ENCODE results near the gene VCAN. TPM values are rescaled to one million over a fixed set of nuclear protein-coding genes. Genes with fewer than 3 reads are reported as not detected.
A peak's percentile ranks its signal among the peaks of the same experiment; 100 is the strongest.

Gene VCAN
- total RNA-seq, 1 donor from 2014 or later = 67.5 TPM

- DNase-seq (ENCODE audit: extremely low spot score, unreplicated experiment) = no peak
- Mint-ChIP-seq H3K4me1 (ENCODE audit: unreplicated experiment) (peaks cover 20% of the 10 kb centered on the region), H3K27ac (ENCODE audit: unreplicated experiment) (peak overlapping the region; percentile 62), H3K4me3 (ENCODE audit: unreplicated experiment) (no peak overlapping the region), H3K27me3 (ENCODE audit: unreplicated experiment) (no peaks in the 10 kb centered on the region), H3K9me3 (ENCODE audit: unreplicated experiment) (no peaks in the 10 kb centered on the region), H3K36me3 (ENCODE audit: unreplicated experiment) (no peaks in the 10 kb centered on the region)
- no peak for TF ChIP-seq CTCF (IDR thresholded peaks at IDR 0.05)
Observed at GRCh38 chr5:83568186-83568585, 96.6 kb downstream of the VCAN start.

GRCh38 chr5:83570916-83571315 lies 99.4 kb downstream of the VCAN start:
- no peak for TF ChIP-seq CTCF (IDR thresholded peaks at IDR 0.05)
- H3K36me3 Mint-ChIP-seq (ENCODE audit: unreplicated experiment) = peaks cover 6% of the 10 kb centered on the region
- H3K27me3 Mint-ChIP-seq (ENCODE audit: unreplicated experiment) = no peaks in the 10 kb centered on the region
- H3K4me1 Mint-ChIP-seq (ENCODE audit: unreplicated experiment) = peaks cover 20% of the 10 kb centered on the region
- no peak overlapping the region for H3K27ac Mint-ChIP-seq (ENCODE audit: unreplicated experiment)
- H3K4me3 Mint-ChIP-seq (ENCODE audit: unreplicated experiment) = no peak overlapping the region
- DNase-seq (ENCODE audit: extremely low spot score, unreplicated experiment) = no peak
- H3K9me3 Mint-ChIP-seq (ENCODE audit: unreplicated experiment) = no peaks in the 10 kb centered on the region

- no peak for TF ChIP-seq CTCF (IDR thresholded peaks at IDR 0.05)
- peaks cover 19% of the 10 kb centered on the region for H3K36me3 Mint-ChIP-seq (ENCODE audit: unreplicated experiment)
Observed at GRCh38 chr5:83572271-83572670, 100.7 kb downstream of the VCAN start.

GRCh38 chr5:83576341-83576740 lies 104.8 kb downstream of the VCAN start:
- no peak for TF ChIP-seq CTCF (IDR thresholded peaks at IDR 0.05)
- Mint-ChIP-seq H3K36me3 (ENCODE audit: unreplicated experiment) (peaks cover 34% of the 10 kb centered on the region), H3K4me3 (ENCODE audit: unreplicated experiment) (no peak overlapping the region), H3K27ac (ENCODE audit: unreplicated experiment) (peak overlapping the region; percentile 15), H3K9me3 (ENCODE audit: unreplicated experiment) (peaks cover 23% of the 10 kb centered on the region), H3K27me3 (ENCODE audit: unreplicated experiment) (no peaks in the 10 kb centered on the region), H3K4me1 (ENCODE audit: unreplicated experiment) (no peaks in the 10 kb centered on the region)
- no peak for DNase-seq (ENCODE audit: extremely low spot score, unreplicated experiment)

More at GRCh38 chr5:83572271-83572670, 100.7 kb downstream of the VCAN start:
- Mint-ChIP-seq H3K4me1 (ENCODE audit: unreplicated experiment) (peaks cover 15% of the 10 kb centered on the region), H3K9me3 (ENCODE audit: unreplicated experiment) (peaks cover 13% of the 10 kb centered on the region), H3K27me3 (ENCODE audit: unreplicated experiment) (no peaks in the 10 kb centered on the region), H3K4me3 (ENCODE audit: unreplicated experiment) (no peak overlapping the region), H3K27ac (ENCODE audit: unreplicated experiment) (no peak overlapping the region)
- DNase-seq (ENCODE audit: extremely low spot score, unreplicated experiment) = no peak

GRCh38 chr5:83577036-83577636 lies 105.6 kb downstream of the VCAN start:
- no peak for DNase-seq (ENCODE audit: extremely low spot score, unreplicated experiment)
- peaks cover 23% of the 10 kb centered on the region for H3K9me3 Mint-ChIP-seq (ENCODE audit: unreplicated experiment)
- TF ChIP-seq CTCF (IDR thresholded peaks at IDR 0.05) = no peak
- no peak overlapping the region for H3K4me3 Mint-ChIP-seq (ENCODE audit: unreplicated experiment)
- H3K27me3 Mint-ChIP-seq (ENCODE audit: unreplicated experiment) = no peaks in the 10 kb centered on the region
- peaks cover 34% of the 10 kb centered on the region for H3K36me3 Mint-ChIP-seq (ENCODE audit: unreplicated experiment)
- no peaks in the 10 kb centered on the region for H3K4me1 Mint-ChIP-seq (ENCODE audit: unreplicated experiment)
- H3K27ac Mint-ChIP-seq (ENCODE audit: unreplicated experiment) = no peak overlapping the region

All from osteocyte (in vitro differentiated cells).